GM21717 (cell line): Measurements from ENCODE around the gene OR2T29.
"Not testable (repeated sequence)": the region's sequence is repeated elsewhere in the genome, so short reads cannot be mapped to it uniquely, and the experiment has no call there.

Experiments
- ATAC-seq: cut with Tn5 transposase; IDR thresholded peaks from one replicate; pipeline ENCODE4 v1.9.1; 2021; ENCODE audit warnings: mild to moderate bottlenecking, moderate library complexity; ENCODE audit not compliant: unreplicated experiment

Gene OR2T29

DNA sequence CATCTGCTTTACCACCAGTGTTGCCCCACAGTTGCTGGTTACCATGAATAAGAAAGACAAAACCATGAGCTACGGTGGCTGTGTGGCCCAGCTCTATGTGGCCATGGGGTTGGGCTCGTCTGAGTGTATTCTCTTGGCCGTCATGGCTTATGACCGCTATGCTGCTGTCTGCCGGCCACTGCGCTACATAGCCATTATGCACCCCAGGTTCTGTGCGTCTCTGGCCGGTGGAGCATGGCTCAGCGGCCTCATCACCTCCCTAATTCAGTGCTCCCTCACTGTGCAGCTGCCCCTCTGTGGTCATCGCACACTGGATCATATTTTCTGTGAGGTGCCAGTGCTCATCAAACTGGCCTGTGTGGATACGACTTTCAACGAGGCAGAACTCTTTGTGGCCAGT, 40.7 kb downstream of the OR2T29 start:
- no peak for ATAC-seq

DNA sequence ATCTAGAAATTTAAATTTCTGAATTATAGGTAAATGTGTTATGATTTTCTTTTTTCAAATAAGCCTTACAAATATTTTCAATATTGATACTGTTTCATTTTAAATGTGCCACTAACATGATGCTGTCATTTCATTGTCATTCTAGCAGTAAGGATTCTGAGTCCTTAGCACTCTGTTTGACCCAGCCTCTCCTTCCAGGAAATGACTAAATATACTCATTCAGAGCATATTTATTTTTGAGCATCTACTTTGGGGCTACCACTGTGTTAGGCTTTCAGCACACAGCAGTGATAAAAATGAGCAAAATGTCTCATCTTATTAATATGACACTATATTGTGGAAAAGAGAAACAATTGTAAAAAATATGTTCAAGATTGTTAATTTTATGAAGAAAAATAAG, 52.4 kb downstream of the OR2T29 start:
- not testable (repeated sequence) for ATAC-seq

DNA sequence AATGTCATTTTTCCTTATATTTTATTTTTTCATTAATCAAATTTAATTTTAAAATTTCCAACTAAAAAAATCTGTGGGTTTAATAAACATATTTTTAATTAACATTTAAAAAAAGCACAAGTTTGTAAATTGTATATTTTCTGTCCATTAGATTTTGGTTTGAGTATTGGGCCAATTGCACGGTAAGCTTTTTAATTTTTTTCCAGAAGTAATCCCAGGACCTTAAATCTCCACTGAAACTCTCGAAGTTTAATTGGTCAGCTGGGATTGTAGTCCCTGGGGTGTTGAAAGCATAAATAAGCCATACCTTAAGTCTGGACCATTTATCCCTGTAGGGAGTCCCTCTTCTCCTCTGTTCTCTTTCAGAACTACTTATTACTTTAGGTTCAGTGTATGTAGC, 54.8 kb downstream of the OR2T29 start, which contains the start of gene OR2G6:
TSS of gene OR2G6 (plus strand) at position 301 of the 400 bp plus-strand sequence. CDS start 13,574 bp downstream, outside the sequence.
- ATAC-seq: not testable (repeated sequence)
